Right renal pelvis (tissue), 4 donors: ENCODE results near the gene PLIN4. TPM values are rescaled to one million over a fixed set of nuclear protein-coding genes. Genes with fewer than 3 reads are reported as not detected.
"Not testable (repeated sequence)": the region's sequence is repeated elsewhere in the genome, so short reads cannot be mapped to it uniquely, and the experiment has no call there.

ENCODE experiments used
- DNase-seq, 4 donors: peaks; one replicate each; pipeline ENCODE4 v3.0.0-alpha.2; 2013; ENCODE audit warnings: low read depth in 4 of 4, low spot score in 3 of 4, missing footprints in 1 of 4
- polyA plus RNA-seq, 4 donors: library from polyadenylated mRNA; unstranded; fragments of 120-200 nt; gene quantifications; one replicate each; pipeline ENCODE4 v1.2.1, GENCODE V29; 2013; ENCODE audit not compliant: insufficient read length in 4 of 4

Gene PLIN4
- polyA plus RNA-seq, 4 donors = 0.39 to 1.3 (median 0.68) TPM

DNA sequence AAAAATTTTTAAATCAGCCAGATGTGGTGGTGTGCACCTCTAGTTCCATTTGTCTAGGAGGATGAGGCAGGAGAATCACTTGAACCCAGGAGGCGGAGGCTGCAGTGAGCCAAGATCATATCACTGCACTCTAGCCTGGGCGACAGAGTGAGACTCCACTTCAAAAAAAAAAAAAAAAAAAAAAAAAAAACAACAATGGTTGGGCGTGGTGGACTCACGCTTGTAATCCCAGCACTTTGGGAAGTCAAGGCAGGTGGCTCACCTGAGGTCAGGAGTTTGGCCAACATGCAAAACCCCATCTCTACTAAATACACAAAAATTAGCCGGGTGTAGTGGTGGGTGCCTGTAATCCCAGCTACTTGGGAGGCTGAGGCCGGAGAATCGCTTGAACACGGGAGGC is 9.1 kb upstream of the PLIN4 start:
- not testable (repeated sequence) for DNase-seq

DNA sequence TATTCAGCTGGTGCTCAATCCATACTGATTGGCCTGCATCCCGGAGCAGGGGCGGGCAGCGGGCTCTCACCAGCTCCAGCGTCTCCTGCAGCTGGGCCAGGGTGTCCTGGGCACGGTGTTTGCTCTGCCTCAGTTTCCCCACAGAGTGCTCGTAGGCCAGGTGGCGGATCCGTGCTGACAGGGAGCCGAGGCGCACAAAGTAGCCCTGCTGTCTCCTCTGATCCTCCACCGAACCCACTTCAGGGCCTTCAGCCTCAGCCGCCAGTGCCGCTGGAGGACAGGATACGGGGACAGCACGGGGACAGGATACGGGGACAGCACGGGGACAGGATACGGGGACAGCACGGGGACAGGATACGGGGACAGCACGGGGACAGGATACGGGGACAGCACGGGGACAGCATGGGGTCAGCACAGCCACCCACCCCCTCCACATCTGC is 7.3 kb upstream of the PLIN4 start:
- no peak for DNase-seq

DNA sequence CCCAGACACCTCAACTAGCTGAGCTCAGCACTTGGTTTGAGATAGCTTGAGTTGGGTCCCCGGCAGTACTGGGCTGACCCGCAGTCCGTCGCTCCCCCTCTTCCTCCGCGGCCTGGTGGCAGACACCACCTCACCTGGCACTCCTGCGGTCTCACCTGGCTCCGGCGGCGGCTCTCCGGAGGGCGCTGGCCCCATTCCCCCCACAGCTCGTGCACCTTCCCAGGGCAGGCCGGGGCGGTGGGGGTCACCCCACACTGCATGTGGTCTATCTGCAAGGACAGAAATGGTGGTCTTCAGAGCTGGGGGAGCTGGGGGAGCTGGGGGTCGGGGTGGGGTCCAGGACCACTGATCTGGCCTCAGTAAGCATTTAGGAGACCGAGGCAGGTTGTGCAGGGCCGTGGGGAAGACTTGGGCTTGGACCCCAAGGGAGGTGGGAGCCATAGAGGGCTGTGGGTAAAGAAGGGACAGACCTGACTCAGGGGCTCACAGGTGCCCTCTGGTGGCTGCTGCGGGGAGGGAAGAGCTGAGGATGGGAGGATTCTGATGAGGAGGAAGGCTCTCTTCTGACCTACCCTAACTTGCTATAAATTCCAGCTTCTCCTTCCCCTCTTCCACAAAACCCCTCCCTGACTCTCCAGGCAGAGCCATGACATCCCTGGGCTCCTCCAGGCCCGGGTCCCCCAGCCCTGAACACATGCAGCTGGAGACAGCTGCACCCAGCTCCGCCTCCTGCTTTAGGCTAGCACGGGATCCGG is 6.7 kb upstream of the PLIN4 start:
- DNase-seq = no peak

DNA sequence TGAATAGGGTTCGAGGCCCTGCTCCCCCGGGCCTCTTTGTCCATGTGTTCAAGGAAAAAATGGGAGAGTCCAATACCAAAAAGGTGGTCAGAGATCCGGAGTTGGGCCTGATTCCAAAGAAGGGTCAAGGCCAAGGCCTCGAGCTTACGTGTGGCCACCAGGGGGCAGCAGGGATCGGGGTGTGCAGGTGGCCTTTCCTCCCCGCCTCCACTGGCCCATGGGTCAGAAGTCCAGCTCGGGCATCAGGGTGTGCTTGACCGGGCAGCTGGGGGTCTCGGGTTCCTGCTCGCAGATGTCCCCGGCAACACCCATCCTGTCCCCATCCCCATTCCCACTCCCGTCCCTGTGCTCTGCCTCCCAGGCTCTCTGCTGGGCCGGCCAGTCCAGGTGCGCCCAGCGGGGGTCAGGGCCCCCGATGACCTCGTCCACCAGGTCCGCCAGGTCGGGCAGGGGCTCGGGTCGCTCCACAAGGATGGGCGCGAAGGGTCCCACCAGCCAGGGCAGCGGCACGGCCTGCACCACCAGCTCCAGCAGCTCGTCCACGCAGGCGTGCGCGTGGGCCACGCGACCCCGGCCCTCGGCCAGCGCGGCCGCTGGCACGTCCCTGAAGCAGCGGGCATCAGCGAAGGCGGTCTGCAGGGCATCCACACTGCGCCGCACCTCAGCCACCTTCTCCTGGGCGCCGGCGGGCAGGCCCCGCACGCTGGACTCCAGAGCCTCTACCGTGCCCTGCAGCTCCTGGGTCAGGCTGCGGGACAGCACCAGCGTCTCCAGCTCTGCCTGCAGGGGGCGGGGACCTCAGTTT is 5.2 kb upstream of the PLIN4 start:
- no peak for DNase-seq

DNA sequence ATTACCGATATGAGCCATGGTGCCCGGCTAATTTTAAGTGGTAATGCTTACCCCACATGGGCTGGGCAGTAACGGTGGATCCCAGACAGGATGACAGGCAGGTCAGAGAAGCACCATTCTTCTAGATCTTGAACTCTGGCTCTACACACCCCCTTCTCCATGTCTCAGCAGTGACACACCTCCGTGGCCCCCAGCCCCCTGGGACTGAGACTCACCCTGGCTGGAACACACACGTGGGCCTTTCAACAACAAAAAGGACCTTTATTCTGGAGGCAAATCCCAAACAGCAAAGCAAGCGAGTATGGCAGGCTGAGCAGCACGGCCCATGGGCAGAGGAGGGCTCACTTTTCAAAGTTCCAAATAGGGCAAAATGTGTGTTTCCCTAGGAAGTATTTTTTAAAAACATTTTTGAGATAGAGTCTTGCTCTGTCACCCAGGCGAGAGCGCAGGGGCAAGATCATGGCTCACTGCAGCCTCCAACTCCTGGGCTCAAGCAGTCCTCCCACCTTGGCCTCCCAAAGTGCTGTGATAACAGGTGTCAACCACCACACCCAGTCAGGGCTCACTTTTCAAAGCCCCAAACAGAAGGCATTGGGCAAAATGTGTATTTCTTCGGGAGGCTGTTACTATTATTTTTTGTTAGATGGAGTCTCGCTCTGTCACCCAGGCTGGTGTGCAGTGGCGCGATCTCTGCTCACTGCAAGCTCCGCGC is 4.2 kb upstream of the PLIN4 start:
- DNase-seq = no peak

DNA sequence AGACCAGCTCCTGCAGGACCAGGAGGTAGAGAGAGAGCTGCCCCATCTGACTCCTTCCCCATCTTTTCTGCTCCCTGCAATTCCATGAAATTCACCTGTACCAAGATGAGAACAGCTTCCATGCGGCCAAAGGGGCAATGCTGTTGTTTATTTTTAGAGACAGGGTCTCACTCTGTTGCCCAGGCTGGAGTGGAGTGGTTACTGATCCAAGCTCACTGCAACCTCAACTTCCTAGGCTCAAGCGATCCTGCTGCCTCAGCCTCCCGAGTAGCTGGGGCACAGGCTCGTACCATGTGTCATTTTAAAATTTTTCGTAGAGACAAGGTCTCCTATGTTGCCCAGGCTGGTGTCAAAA is 3.6 kb upstream of the PLIN4 start:
- DNase-seq = no peak

DNA sequence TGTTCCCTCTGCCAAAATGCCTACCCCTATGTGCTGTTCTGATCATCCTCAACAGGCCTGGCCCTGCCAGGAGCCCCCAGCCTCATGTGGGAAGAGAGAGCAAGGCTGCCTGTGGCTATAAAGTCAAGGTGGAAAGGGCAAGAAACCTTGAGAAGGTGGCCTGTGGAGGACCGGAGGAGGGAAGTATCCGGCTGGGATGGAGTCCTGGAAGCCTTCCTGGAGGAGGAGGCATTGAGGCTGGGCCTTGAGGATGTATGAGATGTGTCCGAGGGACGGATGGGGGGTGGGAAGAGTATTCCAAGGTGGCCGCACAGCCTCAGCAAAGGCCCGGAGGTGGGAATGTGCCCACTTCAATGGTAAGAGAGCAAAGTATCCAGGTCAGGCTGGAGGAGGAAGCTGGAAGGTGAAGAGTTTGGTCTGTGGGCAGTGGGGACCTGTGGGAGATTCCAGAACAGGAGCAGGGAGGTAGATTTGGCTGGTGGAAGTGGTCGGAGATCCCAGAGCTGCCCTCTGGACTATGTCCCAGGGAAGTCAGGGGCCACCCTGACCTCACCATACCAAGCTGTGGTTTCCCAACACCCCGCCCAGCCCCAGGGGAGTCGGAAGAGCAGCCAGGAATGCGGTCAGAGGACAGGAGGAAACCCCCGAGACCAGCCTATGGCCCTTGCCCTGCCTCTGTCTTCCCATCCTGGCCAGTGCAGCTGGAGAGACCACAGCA is 3.0 kb upstream of the PLIN4 start:
- DNase-seq = no peak

DNA sequence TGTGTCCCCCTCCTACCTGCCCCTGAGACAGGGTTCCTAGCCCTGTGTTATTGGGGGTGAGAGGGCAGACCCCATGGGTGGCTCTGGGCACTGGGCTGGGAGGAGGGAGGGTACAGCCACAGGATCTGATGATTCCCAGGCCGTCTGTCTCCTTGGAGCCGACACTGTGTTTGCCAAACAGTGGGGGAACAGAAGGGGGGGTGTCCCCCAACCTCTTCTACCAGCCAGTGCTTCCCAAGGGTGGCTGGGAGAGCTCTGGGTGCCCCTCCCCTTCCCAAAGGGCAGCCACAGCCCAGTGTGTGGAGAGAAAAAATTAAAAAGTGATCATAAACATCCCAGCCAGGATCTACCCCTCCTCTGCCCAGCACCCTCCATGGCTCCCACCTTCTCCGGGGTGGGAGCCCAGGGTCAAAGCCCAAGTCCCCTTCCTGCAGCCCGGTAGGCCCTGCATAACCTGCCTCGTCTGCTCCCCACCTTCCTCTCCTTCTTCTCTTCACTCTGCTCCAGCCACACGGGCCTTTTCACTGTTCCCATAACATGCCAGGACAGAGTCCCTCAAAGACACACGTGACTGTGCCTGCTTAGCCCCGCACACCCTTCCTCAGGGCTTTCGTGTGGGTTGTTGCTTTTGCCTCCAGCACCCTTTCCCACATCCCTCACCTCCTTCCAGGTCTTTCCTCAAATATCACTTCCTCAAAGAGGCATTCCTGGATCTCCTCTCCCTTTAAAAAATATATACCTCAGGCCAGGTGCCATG is 1.4 kb upstream of the PLIN4 start:
- DNase-seq = no peak

DNA sequence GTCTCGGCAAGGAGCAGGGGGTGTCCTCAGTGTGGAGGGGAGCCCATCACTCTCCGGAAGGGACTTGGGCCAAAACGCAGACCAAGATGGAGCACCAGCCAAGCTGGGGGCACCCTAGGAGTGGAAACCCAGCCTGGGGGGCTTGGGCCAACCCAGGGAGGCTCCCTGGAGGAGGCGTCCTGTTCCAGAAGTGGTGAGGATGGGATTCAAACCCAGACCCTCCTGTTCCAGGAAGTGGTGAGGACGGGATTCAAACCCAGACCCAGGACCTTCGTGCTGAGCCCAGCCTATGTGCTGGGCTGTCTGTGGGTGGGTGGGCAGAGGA is 848 bp upstream of the PLIN4 start:
- no peak for DNase-seq

DNA sequence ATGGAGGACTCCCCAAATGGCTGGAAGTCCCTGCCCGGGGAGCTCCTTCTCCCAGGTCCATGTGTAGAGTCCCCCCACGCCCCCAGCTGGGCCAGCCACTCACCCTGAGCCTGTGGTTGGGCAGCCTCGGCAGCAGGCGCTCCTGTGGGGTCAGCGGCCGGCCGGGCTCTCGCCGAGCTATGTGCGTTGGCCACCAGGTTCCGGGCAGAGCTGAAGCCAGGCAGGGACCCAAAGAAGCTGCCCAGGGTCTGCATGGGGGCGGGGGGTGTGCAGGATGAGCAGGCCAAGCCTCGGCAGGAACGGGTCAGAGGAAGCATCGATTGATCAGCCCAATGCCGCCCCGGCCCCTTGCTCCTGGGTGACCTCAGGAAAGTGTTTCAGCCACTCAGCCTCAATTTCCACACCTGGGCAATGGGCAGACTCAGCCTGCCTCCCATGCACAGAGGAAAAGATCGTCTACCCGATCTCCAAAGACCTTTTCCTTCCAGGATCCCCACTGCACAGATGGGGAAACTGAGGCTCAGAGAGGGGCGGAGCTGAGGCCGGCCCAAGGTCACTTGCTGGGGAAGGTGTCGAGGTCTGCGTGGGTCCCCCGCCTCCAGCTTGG is 732 bp downstream of the PLIN4 start:
- no peak for DNase-seq

DNA sequence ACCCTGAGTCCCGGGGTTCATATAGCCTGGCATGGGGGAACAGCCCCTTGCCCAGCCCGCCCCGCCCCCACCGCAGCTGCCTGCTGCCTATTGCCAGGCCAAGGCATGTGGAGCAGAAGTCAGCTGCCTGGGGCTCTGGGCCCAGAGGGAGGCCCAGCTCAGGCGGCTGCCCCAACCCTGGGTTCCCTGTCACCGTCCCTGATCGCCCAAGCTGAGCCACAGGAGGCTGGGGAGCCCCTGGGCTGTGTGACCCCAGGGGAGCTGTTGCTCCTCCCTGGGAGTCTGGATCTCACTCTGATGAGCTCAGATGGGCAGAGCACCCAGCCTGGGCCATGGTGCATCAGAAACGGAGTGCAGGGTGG is 1.4 kb downstream of the PLIN4 start:
- no peak for DNase-seq

DNA sequence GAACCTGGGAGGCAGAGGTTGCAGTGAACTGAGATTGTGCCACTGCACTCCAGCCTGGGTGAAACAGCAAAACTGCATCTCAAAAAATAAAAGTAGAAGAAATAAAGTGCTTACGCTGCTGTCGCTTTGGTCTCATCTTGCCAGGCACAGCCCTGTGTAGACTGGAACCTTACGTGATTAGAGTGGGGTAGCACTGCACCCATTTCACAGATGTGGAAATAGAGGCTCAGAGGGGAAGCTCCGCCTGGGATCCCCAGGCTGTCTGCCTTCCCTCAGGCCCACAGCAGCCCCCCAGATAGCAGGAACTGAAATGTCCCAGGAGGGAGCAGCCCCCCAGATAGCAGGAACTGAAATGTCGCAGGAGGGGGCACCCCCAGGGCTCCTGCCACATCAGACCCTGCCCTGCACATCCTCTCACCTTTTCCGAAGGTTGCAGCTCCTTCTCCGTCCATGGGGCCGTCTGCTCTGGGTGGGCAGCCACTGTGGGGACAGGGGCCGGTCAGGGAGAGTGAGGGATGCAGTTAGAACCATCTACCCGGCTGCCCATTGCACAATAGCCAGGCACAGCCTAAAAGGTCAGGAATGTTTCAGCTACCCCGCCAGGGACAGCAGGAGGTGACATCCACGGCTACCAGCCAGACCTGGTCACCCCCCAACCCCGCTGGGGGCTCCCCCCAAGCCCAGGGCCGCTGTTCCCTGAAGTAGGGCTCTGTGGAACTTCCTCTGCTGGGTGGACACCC is 1.9 kb downstream of the PLIN4 start:
- DNase-seq = no peak

DNA sequence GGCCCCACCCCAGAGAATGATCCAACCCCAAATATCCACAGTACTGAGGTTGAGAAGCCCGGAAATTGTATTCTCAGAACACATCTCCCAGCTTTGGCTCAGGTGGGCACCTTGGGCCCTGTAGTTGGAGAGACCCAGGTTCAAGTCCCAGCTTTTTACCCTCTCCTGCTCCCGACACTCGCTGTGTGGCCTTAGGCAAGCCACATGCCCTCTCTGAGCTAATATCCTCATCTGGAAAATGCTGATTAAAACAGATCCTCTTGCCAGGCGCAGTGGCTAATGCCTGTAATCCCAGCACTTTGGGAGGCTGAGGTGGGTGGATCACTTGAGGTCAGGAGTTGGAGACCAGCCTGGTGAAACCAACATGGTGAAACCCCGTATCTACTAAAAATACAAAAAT is 2.6 kb downstream of the PLIN4 start:
- DNase-seq = no peak

DNA sequence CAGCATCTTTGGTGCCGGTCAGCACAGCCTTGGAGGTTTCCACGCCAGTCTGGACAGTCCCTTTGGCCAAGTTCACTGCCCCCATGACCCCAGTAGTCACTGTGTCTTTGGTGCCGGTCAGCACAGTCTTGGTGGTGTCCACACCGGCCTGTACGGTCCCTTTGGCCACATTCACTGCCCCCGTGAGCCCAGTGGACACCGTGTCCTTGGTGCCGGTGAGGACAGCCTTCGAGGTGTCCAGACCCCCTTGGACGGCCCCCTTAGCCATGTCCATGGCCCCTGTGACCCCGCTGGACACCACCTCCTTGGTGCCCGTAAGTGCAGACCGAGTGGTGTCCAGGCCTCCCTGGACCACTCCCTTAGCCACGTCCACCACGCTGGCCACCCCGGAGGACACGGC is 5.0 kb downstream of the PLIN4 start:
- DNase-seq = no peak

DNA sequence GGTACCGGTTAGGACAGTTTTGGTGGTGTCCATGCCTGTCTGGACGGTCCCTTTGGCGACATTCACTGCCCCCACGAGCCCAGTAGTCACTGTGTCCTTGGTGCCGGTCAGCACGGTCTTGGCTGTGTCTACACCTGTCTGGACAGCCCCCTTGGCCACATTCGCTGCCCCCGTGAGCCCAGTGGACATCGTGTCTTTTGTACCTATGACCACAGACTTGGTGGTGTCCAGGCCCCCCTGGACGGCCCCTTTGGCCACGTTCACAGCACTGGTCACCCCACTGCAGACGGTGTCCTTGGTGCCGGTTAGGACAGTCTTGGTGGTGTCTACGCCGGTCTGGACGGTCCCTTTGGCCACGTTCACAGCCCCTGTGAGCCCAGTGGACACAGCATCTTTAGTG is 6.2 kb downstream of the PLIN4 start:
- no peak for DNase-seq

DNA sequence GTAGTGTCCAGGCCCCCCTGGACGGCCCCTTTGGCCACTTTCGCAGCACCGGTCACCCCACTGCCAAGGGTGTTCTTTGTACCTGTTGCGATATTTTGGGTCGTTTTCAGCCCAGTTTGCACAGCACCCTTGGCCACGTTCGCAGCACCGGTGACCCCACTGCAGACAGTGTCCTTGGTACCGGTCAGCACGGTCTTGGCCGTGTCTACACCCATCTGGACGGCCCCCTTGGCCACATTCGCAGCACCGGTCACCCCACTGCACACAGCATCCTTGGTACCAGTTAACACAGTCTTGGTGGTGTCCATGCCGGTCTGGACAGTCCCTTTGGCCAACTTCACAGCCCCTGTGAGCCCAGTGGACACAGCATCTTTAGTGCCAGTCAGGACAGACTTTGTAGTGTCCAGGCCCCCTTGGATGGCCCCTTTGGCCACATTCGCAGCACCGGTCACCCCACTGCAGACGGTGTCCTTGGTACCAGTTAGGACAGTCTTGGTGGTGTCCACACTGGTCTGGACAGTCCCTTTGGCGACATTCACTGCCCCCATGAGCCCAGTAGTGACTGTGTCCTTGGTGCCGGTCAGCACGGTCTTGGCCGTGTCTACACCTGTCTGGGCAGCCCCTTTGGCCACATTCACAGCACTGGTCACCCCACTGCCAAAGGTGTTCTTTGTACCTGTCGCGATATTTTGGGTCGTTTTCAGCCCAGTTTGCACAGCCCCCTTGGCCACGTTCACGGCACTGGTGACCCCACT is 6.8 kb downstream of the PLIN4 start:
- DNase-seq = no peak

DNA sequence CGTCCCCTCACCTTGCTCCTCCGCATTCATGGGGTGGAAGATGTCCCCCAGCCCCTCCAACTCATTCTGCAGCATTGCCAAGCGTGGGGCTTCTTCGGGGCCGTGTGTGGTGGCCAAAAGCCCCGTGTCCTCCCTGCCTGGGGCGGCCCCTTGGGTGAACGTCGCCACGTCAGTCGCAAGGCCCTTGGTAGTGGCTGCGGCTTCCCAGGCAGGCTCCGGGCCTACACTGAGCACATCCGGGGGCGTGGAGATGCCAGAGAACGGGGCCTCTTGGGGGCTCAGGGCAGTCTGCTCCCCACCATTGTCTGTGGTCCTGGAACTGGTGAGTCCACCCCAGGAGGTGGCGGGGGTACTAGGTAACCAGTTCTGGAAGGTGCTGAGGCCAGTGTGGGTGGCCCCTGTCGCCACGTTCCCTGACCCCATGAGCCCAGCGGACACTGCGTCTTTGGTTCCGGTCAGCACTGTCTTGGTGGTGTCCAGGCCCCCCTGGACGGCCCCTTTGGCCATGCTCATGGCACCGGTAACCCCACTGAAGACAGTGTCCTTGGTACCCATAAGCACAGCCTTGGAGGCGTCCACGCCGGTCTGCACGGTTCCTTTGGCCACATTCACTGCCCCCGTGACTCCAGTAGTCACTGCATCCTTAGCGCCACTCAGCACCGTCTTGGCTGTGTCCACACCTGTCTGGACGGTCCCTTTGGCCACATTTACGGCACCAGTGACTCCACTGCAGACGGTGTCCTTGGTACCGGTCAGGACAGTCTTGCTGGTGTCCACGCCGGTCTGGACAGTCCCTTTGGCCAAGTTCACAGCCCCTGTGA is 7.6 kb downstream of the PLIN4 start:
- no peak for DNase-seq

DNA sequence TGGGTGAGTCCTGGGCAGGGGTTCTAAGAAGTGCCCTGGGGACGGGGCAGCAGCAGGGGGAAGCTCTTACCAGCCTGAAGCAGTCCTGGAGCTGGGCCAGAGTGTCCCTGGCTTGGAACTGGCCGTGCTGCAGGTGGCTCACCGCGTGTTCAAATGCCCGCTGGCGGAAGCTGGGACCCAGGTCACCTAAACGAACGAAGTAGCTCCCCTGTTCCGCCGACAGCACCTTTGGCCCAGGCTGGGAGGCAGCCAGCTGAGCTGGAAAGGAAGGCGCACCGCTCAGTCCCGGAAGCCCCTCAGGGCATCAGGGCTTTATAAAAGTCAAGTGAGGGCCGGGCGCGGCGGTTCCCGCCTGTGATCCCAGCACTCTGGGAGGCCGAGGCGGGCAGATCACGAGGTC is 9.6 kb downstream of the PLIN4 start:
- no peak for DNase-seq
